GM18519 (cell line): ENCODE results near the gene SERPINB10.

Experiments used
- ATAC-seq: cut with Tn5 transposase; IDR thresholded peaks from one replicate; pipeline ENCODE4 v1.9.1; 2021; ENCODE audit warnings: mild to moderate bottlenecking, moderate library complexity; ENCODE audit not compliant: unreplicated experiment, low FRiP score

SERPINB10 gene

GRCh38 chr18:63975628-63976027 is 67.9 kb downstream of the SERPINB10 start:
- no peak for ATAC-seq

- no peak for ATAC-seq
These were observed 69.3 kb downstream of the SERPINB10 start for GRCh38 chr18:63977040-63977439.

- peak; percentile 63 for ATAC-seq
These were observed 71.7 kb downstream of the SERPINB10 start for GRCh38 chr18:63979409-63979920.

GRCh38 chr18:63980027-63980426 is 72.3 kb downstream of the SERPINB10 start:
- ATAC-seq: no peak

GRCh38 chr18:63980896-63981460 is 73.2 kb downstream of the SERPINB10 start:
- no peak for ATAC-seq

GRCh38 chr18:63981719-63982118 is 74.0 kb downstream of the SERPINB10 start:
- ATAC-seq: no peak

GRCh38 chr18:63982361-63982760 is 74.6 kb downstream of the SERPINB10 start:
- ATAC-seq: no peak
